NCI-H526 (cell line): ENCODE data around the gene ASTN2.

ENCODE experiments used
- DNase-seq, 2 experiments: peaks; one replicate each; lab custom pipeline; 2025; lab: John Stamatoyannopoulos, UW

The ASTN2 gene

DNA sequence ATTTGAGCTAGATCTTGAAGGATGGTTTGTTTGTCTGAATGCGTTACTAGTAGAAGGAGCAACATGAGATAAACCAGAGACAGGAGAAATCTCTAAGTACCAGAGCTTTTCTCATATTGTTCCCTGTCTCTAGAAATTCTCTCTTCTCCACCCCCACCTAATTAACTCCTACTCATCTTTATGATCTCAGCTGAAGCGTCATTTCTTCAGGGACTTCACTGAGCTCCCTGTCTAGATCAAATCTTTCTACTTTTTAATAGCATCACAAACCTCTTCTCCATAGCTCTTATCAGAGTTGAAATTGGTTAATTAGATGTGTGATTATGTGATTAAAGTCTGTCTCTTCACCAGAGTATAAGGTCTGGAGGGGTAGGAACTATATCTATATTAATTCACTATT lies 1035.0 kb downstream of the ASTN2 start:
- DNase-seq, result no peak

DNA sequence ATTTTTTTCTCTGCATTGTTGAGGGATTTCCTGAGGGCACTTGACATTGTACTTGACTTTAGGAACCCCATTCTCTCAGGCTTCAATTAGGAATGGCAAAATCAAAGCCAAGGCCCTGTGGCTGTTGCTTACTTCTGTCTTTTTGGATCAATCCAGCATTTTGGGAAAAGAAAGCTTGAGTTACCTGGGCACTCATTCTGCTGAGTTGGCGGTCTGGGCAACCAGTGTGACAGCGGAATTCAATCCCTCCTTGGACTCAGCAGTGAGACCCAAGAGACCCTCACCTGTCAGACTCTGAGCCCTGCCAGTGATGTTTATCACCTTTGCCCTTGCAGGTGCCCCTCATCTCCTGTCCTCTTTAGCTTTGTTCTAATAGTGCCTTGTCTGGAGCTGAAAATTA lies 1036.0 kb downstream of the ASTN2 start:
- DNase-seq, result no peak

DNA sequence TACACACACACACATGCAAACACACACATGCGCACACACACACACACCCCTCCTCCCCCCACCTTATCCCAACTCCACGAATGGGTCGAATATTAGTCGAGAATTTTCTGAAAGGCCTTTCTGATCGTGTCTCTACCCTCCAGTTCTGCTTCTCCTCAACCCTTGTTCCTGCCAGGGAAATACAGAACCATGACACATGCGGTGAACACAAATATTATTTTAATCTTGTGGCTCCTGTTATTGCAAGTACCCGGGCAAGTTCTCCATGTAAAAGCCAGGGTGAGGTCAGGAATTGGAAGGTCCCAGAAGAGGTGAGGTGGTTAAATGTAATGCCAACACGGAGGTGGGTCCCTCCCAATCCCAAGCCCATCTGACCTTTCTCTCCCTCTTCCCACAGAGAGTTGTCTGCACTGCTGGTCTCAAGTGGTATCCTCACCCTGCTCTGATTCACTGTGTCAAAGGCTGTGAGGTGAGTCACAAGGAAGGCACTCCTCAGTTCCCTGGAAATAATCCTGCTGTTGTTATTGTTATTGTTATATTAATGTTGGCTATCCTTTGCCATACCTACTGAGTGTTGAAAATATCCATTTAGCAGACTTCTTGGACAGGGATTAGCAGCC lies 1037.6 kb downstream of the ASTN2 start:
- DNase-seq, result no peak
